ENCODE measurements around the gene DVL1. TPM values are rescaled to one million over a fixed set of nuclear protein-coding genes. Genes with fewer than 3 reads are reported as not detected.

Gene DVL1
- total and polyA plus RNA-seq, 2 of the 13 experiments (the other 11 are each of a cell fraction or from before 2014, with no cell fraction given): 30.8 to 60.4 TPM

- no peak for TF ChIP-seq ZNF646 (CRISPR knock-in tag; IDR thresholded peaks at IDR 0.05)
- peak; percentile 81 for TF ChIP-seq ELF1 (CRISPR knock-in tag; IDR thresholded peaks at IDR 0.05)
- no peak for TF ChIP-seq ZBTB26 (CRISPR knock-in tag; IDR thresholded peaks at IDR 0.05; ENCODE audit: borderline replicate concordance)
- no peak for TF ChIP-seq NR2C2 (CRISPR knock-in tag; IDR thresholded peaks at IDR 0.05; ENCODE audit: borderline replicate concordance)
- TF ChIP-seq ZNF660 (CRISPR knock-in tag; IDR thresholded peaks at IDR 0.05; ENCODE audit: borderline replicate concordance, low read depth): no peak
- TF ChIP-seq ZNF468 (CRISPR knock-in tag; IDR thresholded peaks at IDR 0.05): no peak
- no peak for TF ChIP-seq ZNF572 (CRISPR knock-in tag; IDR thresholded peaks at IDR 0.05)
- 0 out of 2 replicates have a peak, but pooled peaks have one; percentile 47 for TF ChIP-seq ZNF543 (CRISPR knock-in tag; IDR thresholded peaks at IDR 0.05)
- no peak for TF ChIP-seq ZNF12 (CRISPR knock-in tag; IDR thresholded peaks at IDR 0.05)
- no peak for TF ChIP-seq ESRRA (CRISPR knock-in tag; IDR thresholded peaks at IDR 0.05; ENCODE audit: low read depth)
- TF ChIP-seq CCDC6 (CRISPR knock-in tag; IDR thresholded peaks at IDR 0.05): no peak
- no peak for TF ChIP-seq RELA (CRISPR knock-in tag; IDR thresholded peaks at IDR 0.05)
- TF ChIP-seq HMG20A (CRISPR knock-in tag; IDR thresholded peaks at IDR 0.05; ENCODE audit: borderline replicate concordance): no peak
- peak; percentile 71 for TF ChIP-seq XRCC5 (optimal IDR thresholded peaks at IDR 0.05; ENCODE audit: low read length)
- peak; percentile 35; the same call in 1 of the 2 replicates for TF ChIP-seq POLR2AphosphoS5 (IDR thresholded peaks at IDR 0.05; ENCODE audit: low read depth, low read length)
- TF ChIP-seq NFRKB (IDR thresholded peaks at IDR 0.05): no peak
- no peak for TF ChIP-seq HDAC1 (CRISPR knock-in tag; IDR thresholded peaks at IDR 0.05)
- TF ChIP-seq ETV5 (CRISPR knock-in tag; IDR thresholded peaks at IDR 0.05; ENCODE audit: borderline replicate concordance): peak; percentile 33; the same call in 1 of the 2 replicates
- TF ChIP-seq ZFP36L2 (CRISPR knock-in tag; IDR thresholded peaks at IDR 0.05): no peak
- no peak for TF ChIP-seq ZNF230 (CRISPR knock-in tag; IDR thresholded peaks at IDR 0.05)
- 0 out of 2 replicates have a peak, but pooled peaks have one; percentile 21 for TF ChIP-seq KAT8 (CRISPR knock-in tag; IDR thresholded peaks at IDR 0.05)
- no peak for TF ChIP-seq ATF4 (CRISPR knock-in tag; IDR thresholded peaks at IDR 0.05)
- no peak for TF ChIP-seq SMARCE1 (IDR thresholded peaks at IDR 0.05; ENCODE audit: borderline replicate concordance)
- TF ChIP-seq ZNF343 (CRISPR knock-in tag; IDR thresholded peaks at IDR 0.05): no peak
- TF ChIP-seq KLF12 (CRISPR knock-in tag; IDR thresholded peaks at IDR 0.05; ENCODE audit: borderline replicate concordance): no peak
Measured at GRCh38 chr1:1361982-1362423, 12.8 kb upstream of the DVL1 start (continued).

All from HepG2 (cell line).